ENCODE data around the gene RABGEF1.

The RABGEF1 gene

DNA sequence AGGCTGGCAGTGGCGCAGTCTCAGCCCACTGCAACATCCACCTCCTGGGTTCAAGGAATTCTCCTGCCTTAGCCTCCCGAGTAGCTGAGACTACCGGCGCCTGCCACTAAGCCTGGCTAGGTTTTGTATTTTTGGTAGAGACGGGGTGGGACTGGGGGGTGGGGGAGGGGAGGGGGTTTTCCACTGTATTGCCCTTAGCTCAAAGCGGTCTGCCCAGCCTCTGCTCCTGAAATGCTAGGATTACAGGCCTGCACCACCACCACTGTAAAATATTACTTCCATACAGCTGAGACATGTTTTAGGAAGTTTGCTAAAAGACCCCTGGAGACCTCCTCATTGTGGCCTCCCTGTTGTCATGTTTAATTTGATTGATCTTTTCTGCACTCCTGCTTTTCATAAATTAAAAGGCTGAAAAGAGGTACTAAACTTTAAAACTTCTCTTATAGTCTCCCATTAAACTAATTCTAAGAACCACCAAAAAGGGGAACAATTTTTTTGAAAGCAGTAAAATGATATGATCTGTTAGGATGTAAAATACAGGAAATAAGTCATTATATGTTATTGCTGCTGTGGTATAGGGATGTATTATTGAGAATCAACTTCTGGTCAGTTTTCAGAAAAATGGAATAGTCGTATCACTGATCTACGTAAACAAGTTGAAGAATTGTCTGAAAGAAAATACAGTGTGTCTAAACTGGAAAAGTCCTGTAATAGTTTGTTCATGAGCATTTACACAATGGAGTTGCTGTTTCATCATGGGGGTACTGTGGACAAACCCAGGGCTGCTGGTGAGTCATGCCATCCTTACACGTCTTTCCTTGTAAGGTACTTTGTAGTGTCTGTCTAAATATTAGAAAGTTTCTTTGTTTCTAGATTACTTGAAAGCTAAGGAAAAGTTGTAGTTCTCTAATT lies 107.6 kb downstream of the RABGEF1 start:
- no peaks in the 10 kb centered on the region for H3K27me3 ChIP-seq (ENCODE audit: insufficient read depth, low read depth)
- no peaks in the 10 kb centered on the region for H3K36me3 ChIP-seq (ENCODE audit: insufficient read depth)
- no peak overlapping the region for H3K9ac ChIP-seq
- no peaks in the 10 kb centered on the region for H3K79me2 ChIP-seq (ENCODE audit: insufficient read depth, low read depth)
- H3K4me2 ChIP-seq: no peak overlapping the region
- H4K20me1 ChIP-seq (ENCODE audit: insufficient read depth): no peaks in the 10 kb centered on the region
- H2AFZ ChIP-seq (ENCODE audit: low read depth): no peak overlapping the region
- no peak overlapping the region for H3K4me3 ChIP-seq (IDR thresholded peaks at IDR 0.05; ENCODE audit: insufficient read depth, low read depth, low read length)
- H3K4me1 ChIP-seq (ENCODE audit: low read depth, poor library complexity, severe bottlenecking): peaks cover 3% of the 10 kb centered on the region
- TF ChIP-seq, protein P1, sequence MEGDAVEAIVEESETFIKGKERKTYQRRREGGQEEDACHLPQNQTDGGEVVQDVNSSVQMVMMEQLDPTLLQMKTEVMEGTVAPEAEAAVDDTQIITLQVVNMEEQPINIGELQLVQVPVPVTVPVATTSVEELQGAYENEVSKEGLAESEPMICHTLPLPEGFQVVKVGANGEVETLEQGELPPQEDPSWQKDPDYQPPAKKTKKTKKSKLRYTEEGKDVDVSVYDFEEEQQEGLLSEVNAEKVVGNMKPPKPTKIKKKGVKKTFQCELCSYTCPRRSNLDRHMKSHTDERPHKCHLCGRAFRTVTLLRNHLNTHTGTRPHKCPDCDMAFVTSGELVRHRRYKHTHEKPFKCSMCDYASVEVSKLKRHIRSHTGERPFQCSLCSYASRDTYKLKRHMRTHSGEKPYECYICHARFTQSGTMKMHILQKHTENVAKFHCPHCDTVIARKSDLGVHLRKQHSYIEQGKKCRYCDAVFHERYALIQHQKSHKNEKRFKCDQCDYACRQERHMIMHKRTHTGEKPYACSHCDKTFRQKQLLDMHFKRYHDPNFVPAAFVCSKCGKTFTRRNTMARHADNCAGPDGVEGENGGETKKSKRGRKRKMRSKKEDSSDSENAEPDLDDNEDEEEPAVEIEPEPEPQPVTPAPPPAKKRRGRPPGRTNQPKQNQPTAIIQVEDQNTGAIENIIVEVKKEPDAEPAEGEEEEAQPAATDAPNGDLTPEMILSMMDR (conservative IDR thresholded peaks at IDR 0.05; ENCODE audit: low read depth, low read length): no peak
- no peak overlapping the region for H3K27ac ChIP-seq

DNA sequence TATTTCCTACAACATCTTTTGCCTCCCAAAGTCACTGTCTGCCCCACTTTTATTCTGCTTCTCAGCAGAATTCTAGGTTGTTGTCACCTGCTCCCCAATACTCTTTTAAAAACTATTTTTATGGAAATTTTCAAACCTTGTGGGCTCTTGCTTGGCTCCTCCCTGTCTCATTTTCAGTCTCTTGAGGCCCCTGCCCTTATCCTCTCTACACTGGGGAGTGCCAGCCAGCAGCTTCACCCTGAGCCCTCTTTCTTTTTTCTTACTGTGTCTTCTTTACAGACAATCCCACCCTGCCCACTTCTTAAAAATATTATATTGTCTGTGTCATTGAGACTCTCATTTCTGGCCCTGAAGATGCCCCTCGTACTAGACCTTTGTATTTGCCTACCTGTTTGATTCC lies 118.8 kb downstream of the RABGEF1 start:
- Histone ChIP-seq H3K79me2 (ENCODE audit: insufficient read depth, low read depth) (no peaks in the 10 kb centered on the region), H3K4me3 (IDR thresholded peaks at IDR 0.05; ENCODE audit: insufficient read depth, low read depth, low read length) (peak overlapping the region; percentile 37), H3K27ac (peak overlapping the region; percentile 97), H2AFZ (ENCODE audit: low read depth) (peak overlapping the region; percentile 47), H4K20me1 (ENCODE audit: insufficient read depth) (no peaks in the 10 kb centered on the region), H3K4me1 (ENCODE audit: low read depth, poor library complexity, severe bottlenecking) (peaks cover 50% of the 10 kb centered on the region), H3K9ac (peak overlapping the region; percentile 73), H3K27me3 (ENCODE audit: insufficient read depth, low read depth) (no peaks in the 10 kb centered on the region), H3K4me2 (peak overlapping the region; percentile 86), H3K36me3 (ENCODE audit: insufficient read depth) (no peaks in the 10 kb centered on the region)
- TF ChIP-seq, protein P1 (conservative IDR thresholded peaks at IDR 0.05; ENCODE audit: low read depth, low read length): no peak

DNA sequence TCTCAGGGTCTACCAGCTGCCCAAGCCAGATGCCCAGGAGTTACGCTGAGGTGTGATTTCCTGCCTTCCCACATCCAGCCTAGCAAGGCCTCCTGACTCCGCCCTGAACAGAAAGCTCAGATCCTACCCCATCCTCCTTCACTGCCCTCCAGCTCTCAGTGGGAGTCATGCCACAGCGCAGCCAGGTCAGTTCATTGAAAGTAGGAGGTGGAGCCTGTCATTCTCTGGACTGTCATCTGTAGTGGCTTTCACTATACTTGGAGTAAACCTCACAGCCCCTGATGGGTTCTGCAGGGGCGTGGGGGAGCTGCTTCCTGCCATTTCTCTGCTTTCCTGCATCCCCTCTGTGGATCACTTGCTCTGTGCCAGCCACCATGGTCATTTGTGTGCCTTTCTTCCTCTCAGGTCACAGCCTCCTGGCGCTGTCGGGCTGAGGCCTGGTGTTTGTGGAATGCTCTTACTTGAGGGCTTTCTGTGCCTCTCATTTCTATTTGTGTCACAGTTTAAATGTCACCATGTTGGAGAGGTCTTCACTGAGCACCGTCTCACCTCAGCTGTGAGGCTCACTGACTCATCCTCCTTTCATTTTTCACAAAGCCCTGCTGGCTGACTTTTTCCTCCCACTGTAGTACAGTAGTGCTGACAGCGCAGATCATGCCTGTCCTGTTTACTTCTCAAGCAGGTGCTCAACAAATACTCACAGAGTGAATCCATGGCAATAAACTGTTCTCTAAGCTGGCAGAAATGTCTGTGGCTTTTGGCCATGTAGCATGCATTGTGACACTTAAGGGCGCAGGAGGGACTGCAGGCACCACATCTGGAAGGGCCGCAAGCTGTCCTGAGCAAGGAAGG lies 119.5 kb downstream of the RABGEF1 start:
- H4K20me1 ChIP-seq (ENCODE audit: insufficient read depth): no peaks in the 10 kb centered on the region

DNA sequence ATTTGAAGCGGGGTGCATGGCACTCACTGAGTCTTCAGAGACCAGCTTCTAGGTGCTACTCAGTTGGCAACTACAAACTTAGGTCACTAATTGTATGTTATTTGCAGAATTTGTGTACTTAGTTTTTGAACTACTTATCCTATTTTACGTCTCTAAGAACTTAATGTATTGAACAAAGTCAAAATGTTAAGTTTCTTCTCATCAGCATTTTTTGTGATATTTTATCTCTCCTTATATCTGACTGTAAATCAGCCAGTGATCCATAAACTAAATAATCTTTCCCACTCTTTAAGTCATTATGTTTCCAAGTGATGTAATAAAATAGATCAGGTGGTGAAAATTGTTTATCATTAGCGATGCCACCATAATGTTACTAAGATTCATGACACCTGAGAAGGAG lies 120.2 kb downstream of the RABGEF1 start:
- no peak overlapping the region for H3K4me3 ChIP-seq (IDR thresholded peaks at IDR 0.05; ENCODE audit: insufficient read depth, low read depth, low read length)
- no peaks in the 10 kb centered on the region for H3K79me2 ChIP-seq (ENCODE audit: insufficient read depth, low read depth)
- H3K27me3 ChIP-seq (ENCODE audit: insufficient read depth, low read depth): no peaks in the 10 kb centered on the region
- peak overlapping the region; percentile 86 for H3K4me2 ChIP-seq
- H3K27ac ChIP-seq: peak overlapping the region; percentile 97
- peaks cover 50% of the 10 kb centered on the region for H3K4me1 ChIP-seq (ENCODE audit: low read depth, poor library complexity, severe bottlenecking)
- TF ChIP-seq, protein P1 (conservative IDR thresholded peaks at IDR 0.05; ENCODE audit: low read depth, low read length): no peak
- H2AFZ ChIP-seq (ENCODE audit: low read depth): peak overlapping the region; percentile 47
- H4K20me1 ChIP-seq (ENCODE audit: insufficient read depth): no peaks in the 10 kb centered on the region
- H3K9ac ChIP-seq: peak overlapping the region; percentile 73
- no peaks in the 10 kb centered on the region for H3K36me3 ChIP-seq (ENCODE audit: insufficient read depth)

More for the DNA sequence above, 119.5 kb downstream of the RABGEF1 start:
- H3K4me1 ChIP-seq (ENCODE audit: low read depth, poor library complexity, severe bottlenecking): peaks cover 50% of the 10 kb centered on the region
- H3K4me2 ChIP-seq: peak overlapping the region; percentile 86
- H3K9ac ChIP-seq: peak overlapping the region; percentile 73
- no peaks in the 10 kb centered on the region for H3K27me3 ChIP-seq (ENCODE audit: insufficient read depth, low read depth)
- H3K36me3 ChIP-seq (ENCODE audit: insufficient read depth): no peaks in the 10 kb centered on the region
- peak overlapping the region; percentile 37 for H3K4me3 ChIP-seq (IDR thresholded peaks at IDR 0.05; ENCODE audit: insufficient read depth, low read depth, low read length)
- TF ChIP-seq, protein P1 (conservative IDR thresholded peaks at IDR 0.05; ENCODE audit: low read depth, low read length): peak; percentile 12; the same call in 1 of the 2 replicates
- H3K79me2 ChIP-seq (ENCODE audit: insufficient read depth, low read depth): no peaks in the 10 kb centered on the region
- peak overlapping the region; percentile 97 for H3K27ac ChIP-seq
- H2AFZ ChIP-seq (ENCODE audit: low read depth): peak overlapping the region; percentile 47
